Left renal cortex interstitium (tissue), 4 donors: Measurements from ENCODE around the gene OST4. TPM values are rescaled to one million over a fixed set of nuclear protein-coding genes. Genes with fewer than 3 reads are reported as not detected.
A peak's percentile ranks its signal among the peaks of the same experiment; 100 is the strongest.

ENCODE experiments used
- DNase-seq, 4 donors: peaks; one replicate each; pipeline ENCODE4 v3.0.0-alpha.2; 2013; ENCODE audit warnings: low read depth in 4 of 4, low spot score in 2 of 4, missing footprints in 1 of 4
- polyA plus RNA-seq, 4 donors: library from polyadenylated mRNA; unstranded; fragments of 120-200 nt; gene quantifications; one replicate each; pipeline ENCODE4 v1.2.1, GENCODE V29; 2013; ENCODE audit not compliant: insufficient read length in 4 of 4

OST4 gene
- polyA plus RNA-seq, 4 donors = 222 to 297 (median 264) TPM

GRCh38 chr2:27057184-27057583 lies 14.3 kb downstream of the OST4 start:
- DNase-seq = no peak

GRCh38 chr2:27054721-27055120 lies 16.7 kb downstream of the OST4 start:
- no peak for DNase-seq

DNA sequence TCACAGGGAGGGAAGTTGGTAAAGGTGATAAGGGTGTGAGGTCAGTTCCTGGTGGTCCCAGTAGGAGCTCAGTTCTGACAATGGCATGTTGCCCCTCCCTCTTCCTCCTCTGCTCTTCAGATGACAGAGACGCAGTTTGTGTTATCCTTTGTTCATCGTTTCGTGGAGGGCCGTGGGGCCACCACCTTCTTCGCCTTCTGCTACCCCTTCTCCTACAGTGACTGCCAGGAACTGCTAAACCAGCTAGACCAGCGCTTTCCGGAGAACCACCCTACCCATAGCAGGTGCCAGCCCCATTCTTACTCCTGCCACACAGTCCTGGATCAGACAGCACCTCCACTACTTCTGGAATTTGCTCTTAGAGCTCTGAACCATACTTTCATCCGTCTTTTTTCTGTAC lies 17.7 kb downstream of the OST4 start:
- no peak for DNase-seq

- DNase-seq = no peak
Observed at GRCh38 chr2:27053321-27053720, 18.1 kb downstream of the OST4 start.

DNA sequence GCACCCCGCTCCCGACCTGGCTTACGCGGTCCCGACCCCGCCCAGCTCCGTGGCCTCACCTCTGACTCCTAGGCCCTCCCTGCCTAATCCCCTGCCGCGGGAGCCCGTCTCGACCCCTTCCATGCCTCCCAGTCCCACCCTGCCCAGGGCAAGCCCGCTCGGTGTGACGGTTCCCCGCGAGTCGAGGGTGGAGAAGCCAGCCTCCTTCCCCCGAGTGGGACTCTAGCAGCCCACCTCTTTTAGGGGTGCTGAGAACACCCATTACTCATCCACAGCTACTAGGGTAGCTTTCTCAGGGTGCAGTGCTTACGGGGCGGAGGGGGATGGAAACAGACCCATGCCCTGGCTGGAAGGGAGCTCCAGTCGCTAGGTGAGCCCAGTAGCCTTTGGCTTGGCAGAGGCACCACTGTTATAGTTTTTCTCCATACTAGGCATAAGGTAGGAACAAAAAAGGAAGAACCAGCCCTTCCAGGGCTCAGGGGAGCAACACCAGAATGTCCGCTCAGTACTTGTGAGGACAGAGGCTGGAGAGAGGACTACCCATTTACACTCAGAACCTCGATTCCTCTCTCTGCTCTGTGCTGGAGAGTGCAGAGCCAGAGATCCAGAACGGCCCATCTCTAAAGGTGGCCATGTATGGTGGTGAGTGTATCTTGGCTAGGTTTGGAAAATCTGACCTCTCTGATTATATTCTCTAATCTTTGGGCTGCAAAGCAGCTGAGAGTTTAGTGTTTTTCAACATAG lies 19.4 kb downstream of the OST4 start:
- no peak for DNase-seq

GRCh38 chr2:27050996-27051901 lies 20.2 kb downstream of the OST4 start, which contains the start of gene AGBL5:
TSS of gene AGBL5 (plus strand) at chr2:27051668. CDS start at chr2:27052959, 1,291 bp downstream.
- peak; percentile 86 to 97 (median 90) for DNase-seq

DNA sequence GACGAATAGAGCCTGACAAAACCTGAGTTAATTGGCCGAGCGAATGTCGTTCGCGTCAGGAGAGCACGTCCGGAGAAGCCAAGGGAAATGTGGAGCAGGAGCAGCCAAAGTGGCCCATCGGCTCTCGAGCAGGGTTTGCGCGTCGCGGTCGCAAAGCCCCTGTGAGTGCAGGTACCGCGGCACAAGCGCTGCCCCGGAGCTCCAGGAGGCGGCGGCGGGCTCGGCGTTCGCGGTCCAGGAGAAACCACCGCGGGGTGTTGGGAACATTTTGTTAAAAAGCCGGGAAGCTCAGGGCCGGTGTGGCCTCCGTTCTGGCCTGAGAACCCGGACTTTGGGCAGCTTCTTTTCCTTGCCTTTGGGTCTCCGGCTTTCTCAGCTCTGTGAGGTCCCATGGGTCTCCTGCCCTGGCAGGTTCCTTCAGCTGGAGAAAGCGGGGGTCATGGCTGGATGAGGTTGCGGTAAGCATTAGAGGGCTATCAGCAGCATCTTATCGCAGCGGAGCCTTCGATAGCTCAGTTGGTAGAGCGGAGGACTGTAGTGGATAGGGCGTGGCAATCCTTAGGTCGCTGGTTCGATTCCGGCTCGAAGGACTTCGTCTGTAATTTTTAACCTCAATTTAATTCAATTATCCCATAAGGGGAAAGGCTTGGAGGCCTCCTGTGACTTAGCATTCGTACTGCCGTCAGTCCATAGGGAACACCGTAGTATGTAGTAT lies 21.0 kb downstream of the OST4 start:
- peak in 3 of 4 donors; percentile 90 to 94 (median 91) for DNase-seq

- no peak for DNase-seq
Observed at GRCh38 chr2:27049422-27050280, 21.8 kb downstream of the OST4 start.

DNA sequence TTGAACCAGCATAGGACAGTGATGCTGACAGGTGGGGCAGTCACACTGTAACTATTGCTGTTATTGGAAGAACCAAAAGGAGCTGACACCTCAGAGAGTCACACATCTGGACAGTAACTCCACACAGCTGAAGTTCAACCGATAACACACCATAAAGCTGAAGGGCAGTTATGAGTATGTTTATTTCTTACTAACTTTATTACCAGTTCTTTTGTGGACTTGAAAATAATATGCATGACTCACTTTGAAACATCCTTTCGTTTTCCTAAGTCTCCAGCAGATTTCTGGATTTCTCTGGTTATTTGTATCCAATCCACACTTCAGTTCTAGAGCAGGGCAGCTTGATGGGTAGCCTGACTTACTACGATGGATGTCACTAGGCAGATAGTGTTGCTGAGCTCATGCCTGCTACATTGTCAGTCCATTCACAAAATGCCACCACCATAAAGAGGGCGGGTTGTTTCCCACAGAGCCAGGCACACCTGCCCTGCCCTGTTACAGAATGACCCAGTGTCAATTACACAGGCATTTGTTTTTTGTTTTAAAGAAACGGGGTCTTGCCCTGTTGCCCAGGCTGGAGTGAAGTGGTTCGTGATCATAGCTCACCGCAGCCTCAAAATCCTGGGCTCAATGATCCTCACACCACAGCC lies 28.3 kb downstream of the OST4 start:
- no peak for DNase-seq

GRCh38 chr2:27042159-27042661 lies 29.2 kb downstream of the OST4 start:
- peak in 1 of 4 donors; percentile 8 for DNase-seq

DNA sequence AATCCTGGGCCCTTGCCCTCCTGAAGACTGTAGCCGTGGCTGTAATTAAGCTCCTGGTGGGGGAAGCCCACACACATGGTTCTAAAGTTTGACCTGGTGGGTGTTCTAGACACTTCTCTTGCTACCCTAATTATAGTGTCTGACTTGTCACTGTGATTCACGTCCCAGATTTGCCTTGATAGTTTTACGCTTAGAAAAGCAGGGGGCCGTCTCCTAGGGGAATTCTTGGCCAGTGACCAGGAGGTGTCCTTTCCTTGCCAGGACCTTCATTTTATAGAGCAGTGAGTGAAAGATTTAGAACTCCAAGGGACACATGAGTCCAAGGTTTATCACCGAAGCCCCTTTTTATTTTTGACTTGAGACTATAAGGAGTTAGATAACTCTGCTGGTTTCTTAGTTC lies 29.7 kb downstream of the OST4 start:
- peak in 3 of 4 donors; percentile 52 to 71 (median 59) for DNase-seq

DNA sequence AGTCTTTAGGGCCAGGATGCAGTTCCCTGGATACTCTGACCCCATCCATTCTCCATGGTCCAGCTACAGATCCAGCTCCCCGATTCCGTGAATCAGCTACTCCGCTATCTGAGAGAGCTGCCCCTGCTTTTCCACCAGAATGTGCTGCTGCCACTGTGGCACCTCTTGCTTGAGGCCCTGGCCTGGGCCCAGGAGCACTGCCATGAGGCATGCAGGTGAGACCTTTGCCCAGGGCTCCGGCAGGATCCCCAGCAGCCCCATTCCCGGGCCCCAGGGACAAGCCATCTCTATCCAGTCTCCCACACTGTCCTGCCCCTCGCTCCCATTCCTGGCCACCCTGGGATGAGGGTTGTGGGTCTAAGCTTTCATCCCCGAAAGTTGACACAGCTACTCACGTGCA lies 31.2 kb downstream of the OST4 start:
- DNase-seq = no peak

DNA sequence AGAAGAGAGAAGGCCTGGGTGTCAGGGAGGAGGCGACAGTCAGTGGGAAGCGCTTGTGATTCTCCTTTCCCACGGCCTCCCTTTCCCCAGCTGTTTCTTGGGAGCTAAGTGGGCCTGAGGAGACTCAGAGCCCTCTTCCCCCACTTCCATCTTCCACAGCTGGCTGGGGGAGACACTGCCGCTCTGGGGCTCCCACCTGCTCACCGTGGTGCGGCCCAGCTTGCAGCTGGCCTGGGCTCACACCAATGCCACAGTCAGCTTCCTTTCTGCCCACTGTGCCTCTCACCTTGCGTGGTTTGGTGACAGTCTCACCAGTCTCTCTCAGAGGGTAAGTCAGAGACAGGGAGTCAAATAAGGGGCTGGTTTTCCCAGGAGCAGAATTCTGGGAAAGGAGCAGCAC lies 31.6 kb downstream of the OST4 start:
- no peak for DNase-seq

GRCh38 chr2:27039426-27039825 lies 32.0 kb downstream of the OST4 start:
- DNase-seq = no peak

DNA sequence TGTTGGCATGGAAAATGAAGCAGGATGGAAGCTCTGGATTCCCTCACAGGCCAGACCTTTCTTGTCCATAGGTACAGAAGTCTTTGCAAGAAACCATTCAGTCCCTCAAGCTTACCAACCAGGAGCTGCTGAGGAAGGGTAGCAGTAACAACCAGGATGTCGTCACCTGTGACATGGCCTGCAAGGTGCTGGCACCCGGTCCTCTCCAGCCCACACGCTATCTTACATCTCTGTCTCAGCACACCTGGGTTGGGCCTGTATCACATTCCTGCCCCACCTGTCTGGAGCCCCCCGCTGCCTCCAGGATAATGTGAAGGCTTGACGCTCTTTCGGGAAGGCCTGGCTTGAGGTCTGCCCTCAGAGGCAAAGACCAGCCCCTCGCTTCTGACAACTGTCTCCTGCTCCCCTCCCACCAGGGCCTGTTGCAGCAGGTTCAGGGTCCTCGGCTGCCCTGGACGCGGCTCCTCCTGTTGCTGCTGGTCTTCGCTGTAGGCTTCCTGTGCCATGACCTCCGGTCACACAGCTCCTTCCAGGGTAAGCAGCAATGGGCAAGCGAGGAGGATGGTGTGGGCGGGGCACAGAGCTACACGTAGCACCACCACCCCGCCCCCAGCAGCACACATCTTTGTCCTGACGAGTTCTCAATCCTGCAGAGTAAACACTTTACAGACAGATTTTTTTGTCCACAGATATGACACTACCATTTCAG lies 32.7 kb downstream of the OST4 start:
- no peak for DNase-seq

GRCh38 chr2:27038012-27038411 lies 33.4 kb downstream of the OST4 start:
- no peak for DNase-seq

- DNase-seq = no peak
Observed at GRCh38 chr2:27033253-27033852, 38.1 kb downstream of the OST4 start.
